Activated T-cell treated with anti-CD3 and anti-CD28 coated beads, Interleukin-2, amount 50 U/mL, for 1 hour (primary cell): ENCODE results near the gene TSC22D3.

Experiments
- DNase-seq: peaks from one replicate; pipeline ENCODE4 v3.0.0-alpha.2; 2020

TSC22D3 gene

GRCh38 chrX:107758231-107758766 is 17.3 kb downstream of the TSC22D3 start:
- DNase-seq: no peak

GRCh38 chrX:107755721-107756120 is 19.9 kb downstream of the TSC22D3 start:
- DNase-seq: no peak

- no peak for DNase-seq
Observed at GRCh38 chrX:107753187-107753586, 22.4 kb downstream of the TSC22D3 start.

DNA sequence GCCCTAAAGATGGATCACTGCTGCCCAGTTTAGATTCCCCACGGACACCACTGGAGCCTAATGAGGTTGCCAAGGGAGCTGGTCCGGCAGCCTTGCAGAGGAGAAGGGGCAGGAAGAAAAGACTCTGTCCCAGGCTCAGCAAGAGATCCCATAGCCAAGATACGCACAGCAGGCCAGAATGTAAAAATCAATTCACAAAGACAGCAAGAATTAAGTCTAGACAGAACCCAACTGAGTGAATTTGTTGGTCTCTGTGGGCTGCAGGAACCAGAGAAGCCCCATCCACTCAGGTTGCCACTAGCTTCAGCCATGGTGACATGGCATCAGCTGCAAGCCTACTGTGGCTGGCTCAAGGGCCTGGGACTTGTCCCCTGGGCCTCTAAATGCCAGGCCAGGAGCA is 22.9 kb downstream of the TSC22D3 start:
- no peak for DNase-seq

DNA sequence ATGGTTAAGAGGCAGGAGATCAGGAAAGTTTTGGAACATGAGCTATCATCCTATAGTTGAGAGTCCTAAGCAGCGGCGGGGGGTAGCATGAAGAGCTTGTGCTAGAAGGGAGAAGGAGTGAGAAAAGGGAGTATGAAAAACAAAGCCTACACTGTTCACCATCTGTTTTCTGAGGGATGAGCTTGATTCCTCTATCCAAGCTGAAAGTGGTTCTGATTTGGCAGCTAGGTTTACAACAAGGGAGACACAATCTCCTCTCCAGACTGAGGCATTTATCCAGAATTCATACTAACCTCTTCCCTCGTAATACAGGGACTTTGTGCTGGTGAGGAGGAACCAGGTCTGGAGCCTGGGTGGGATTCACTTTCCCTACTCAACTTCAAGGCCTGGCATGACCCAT is 23.5 kb downstream of the TSC22D3 start:
- DNase-seq: no peak

- DNase-seq: no peak
Observed at GRCh38 chrX:107750861-107751445, 24.6 kb downstream of the TSC22D3 start.

GRCh38 chrX:107750263-107750662 is 25.3 kb downstream of the TSC22D3 start:
- no peak for DNase-seq

DNA sequence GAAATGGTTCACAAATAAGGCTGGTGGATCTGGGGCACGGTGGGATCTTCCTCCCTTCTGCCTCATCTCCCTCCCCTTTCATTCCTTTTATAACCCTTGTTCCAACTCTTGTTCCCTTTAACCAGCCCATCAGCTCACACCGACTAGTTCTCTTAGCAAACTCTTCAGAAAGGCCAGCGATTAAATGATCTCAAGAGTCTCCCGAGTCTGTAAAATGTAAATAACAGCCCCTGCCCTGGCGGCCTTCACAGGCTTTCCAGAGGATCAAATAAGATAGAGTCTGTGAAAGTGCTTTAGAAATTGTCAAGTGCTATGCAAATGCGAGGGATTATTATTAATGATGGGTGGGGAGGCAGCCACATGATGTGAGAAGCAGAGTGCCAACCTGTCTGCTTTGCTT is 27.1 kb downstream of the TSC22D3 start:
- no peak for DNase-seq

- no peak for DNase-seq
Observed at GRCh38 chrX:107747596-107748161, 27.9 kb downstream of the TSC22D3 start.

- DNase-seq: no peak
Observed at GRCh38 chrX:107744868-107745267, 30.7 kb downstream of the TSC22D3 start.

- DNase-seq: no peak
Observed at GRCh38 chrX:107743995-107744394, 31.6 kb downstream of the TSC22D3 start.

DNA sequence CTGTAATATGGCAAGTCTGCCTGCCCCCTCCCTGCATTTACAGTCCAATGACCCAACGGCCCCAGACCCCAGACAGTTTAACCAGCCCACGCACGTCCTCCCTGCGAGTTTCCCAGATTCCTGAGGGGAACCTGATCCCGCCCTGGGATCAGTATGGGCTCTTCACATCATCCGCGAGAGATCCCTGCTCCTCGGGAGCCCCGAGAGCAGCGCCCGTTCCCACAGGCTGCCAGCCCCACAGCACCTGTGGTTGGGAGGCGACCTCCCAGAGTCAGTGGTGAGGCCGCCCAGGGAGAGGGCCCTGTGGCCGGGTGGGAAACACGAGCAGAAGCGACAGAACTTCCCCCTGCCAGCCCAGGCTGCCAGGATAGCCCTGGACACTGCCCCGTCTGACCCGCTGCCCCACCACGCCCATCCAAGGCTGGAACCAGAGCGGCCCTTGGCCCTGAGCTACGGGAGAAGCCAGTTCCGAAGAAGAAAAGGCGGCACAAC is 32.8 kb downstream of the TSC22D3 start:
- DNase-seq: no peak

- DNase-seq: no peak
Observed at GRCh38 chrX:107741404-107741790, 34.2 kb downstream of the TSC22D3 start.

DNA sequence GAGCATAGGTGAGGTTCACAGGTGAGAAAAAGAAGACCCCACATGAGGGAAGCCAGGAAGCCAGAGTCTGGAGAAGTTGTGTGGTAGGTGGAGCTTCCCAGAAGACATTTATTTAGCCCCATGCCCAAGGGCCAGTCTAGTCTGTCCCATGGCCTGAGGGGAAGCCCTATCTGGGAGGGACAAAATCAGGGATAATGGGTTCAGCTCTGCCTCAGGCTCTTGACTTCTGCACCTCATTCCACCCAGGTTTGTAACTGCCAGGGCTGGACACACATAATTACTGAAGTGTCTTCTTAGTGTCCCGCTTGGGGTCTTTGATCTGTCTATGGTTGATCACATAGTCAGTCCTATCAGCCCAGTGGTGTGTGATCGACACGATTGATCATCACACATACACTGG is 36.0 kb downstream of the TSC22D3 start:
- no peak for DNase-seq

DNA sequence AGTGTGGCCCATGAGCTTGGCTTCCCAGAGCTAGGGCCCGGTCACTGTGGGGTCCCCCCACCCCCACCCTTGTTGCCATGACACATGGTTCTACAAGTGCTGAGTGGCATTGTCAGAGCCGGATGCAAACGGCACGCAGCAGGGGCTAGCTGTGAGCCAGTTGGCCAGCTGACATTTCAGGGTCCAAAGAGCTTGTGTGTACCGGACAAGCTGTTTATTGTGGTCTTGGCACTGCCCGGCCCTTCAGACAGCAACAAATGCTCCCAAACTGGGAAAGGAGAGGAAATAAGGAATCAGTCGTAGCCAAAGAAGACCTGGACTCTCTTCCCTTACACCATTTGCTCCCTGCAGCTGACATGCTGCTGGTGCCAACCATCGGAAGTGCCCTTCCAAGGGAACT is 36.8 kb downstream of the TSC22D3 start:
- no peak for DNase-seq

DNA sequence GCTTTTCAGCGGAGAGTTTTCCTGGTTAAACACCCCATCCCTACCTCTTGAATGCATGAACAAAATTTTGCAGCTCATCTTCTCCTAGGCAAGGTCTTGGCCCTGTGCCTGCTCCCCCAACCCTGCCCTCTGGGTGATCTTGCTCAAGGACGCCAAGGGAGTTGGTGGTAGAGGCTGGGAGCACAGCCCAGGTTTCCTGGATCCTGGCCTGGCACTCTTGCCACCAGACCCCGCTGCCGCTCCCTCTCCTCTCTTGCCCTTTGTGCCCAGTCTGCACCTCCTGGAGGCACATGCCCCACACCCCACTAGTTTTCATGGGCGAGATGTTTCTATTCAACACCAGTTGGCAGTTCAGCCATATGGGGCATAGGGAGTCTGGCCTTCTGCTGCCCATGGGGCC is 37.3 kb downstream of the TSC22D3 start:
- DNase-seq: no peak

DNA sequence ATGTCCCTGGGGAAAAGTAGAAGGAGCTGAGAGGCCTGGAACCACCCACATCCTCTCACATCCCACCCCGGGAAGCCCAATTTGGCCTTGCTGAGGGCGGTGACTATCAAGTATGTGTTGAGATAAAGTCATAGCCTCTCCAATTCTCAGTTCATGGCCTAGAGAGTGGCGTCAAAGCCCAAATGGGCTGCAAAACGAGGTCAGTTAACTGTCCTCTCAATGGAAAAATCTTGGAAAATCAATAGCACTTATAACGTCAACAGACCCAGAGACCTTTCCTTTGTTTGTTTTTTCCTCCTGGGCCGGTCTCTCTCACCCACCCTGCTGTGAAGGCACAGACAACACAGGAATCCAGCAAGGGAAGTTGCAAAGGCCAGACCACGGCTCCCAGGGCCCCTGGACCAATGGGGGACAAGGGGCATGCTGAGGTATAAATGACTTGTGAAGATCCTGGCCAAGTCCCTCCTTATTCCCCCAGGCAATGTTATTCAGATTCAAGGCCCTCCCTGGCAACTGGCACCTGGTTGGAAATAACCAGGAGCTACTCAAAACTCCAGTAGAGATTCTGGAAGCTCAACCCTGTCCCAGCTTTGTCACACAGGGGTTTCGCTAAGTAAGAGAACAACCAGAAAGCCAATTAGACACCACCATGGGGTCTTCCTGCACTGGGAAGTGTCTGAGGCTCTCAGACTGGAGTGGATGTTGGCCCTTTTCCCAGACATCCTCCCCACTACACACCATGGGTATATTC is 38.6 kb downstream of the TSC22D3 start:
- DNase-seq: no peak

DNA sequence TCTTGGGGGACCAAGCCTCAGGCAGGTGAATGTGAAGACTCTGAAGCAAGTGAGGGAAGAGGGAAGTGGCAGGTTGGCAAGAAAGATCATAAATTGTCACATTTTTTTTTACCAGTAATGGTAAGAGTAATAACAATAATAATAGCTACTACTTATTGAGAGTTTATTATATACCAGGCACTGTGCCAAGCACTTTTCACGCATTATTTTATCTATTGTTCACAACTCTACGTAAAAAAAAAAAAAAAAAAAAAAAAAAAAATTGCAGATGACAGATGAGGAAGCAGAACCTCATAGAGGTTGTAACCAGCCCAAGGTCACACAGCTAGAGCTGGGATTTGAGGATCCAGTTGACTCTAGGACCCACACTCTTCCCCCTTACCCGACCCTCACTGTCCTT is 40.9 kb downstream of the TSC22D3 start:
- no peak for DNase-seq

GRCh38 chrX:107733686-107734085 is 41.9 kb downstream of the TSC22D3 start:
- DNase-seq: no peak

GRCh38 chrX:107731831-107732502 is 43.6 kb downstream of the TSC22D3 start:
- DNase-seq: no peak

DNA sequence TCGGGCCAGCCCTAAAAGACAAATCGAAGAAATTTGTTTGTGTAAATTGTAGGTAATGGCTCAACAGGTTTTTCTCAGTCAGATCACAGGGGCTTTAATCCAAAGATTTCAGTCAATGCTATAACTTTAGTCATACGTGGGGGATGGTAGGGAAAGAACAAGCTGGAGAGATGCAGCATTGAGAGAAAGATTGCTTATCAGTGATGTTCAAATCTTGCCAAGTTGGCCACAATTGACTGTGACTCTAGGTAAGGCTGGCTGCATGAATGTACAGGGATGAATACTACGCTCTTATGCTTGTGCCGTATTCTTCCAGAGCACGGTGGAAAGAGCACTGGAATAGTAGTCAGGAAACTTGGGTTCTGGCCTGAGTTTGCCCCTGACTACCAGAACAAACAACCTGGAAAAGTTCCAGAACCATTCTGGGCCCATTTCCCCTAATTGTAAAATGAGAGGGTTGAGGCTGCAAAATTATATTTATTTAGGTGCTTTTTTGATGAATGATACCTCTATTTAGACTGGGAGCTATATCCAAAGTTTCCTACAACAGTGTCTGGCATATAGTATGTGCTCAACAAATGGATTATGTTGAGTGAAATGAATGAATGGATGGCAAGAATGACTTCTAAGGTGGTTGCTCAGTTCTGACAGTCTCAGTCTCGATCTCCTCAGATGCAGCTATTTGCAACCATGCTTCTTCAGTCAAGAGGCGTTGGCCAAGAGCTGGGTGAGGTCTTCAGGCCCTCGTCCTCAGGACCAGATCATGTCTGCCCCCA is 44.4 kb downstream of the TSC22D3 start:
- DNase-seq: no peak

GRCh38 chrX:107730298-107730655 is 45.3 kb downstream of the TSC22D3 start:
- no peak for DNase-seq
